ENCODE results near the gene DNASE1.

GRCh38 chr16:3645108-3645503, 9.4 kb upstream of the DNASE1 start:
- no peak for TF ChIP-seq POLR2AphosphoS5 (IDR thresholded peaks at IDR 0.05; ENCODE audit: low read depth, low read length)
- no peak for TF ChIP-seq POLR2A (IDR thresholded peaks at IDR 0.05; ENCODE audit: low read depth, low read length)
- no peak for TF ChIP-seq TAF1 (IDR thresholded peaks at IDR 0.05; ENCODE audit: low read depth, low read length)
- no peak for TF ChIP-seq SPI1 (IDR thresholded peaks at IDR 0.05; ENCODE audit: low read depth, low read length)
